ENCODE measurements around the gene HECTD4.
"Not testable (repeated sequence)": the region's sequence is repeated elsewhere in the genome, so short reads cannot be mapped to it uniquely, and the experiment has no call there.

Gene HECTD4

DNA sequence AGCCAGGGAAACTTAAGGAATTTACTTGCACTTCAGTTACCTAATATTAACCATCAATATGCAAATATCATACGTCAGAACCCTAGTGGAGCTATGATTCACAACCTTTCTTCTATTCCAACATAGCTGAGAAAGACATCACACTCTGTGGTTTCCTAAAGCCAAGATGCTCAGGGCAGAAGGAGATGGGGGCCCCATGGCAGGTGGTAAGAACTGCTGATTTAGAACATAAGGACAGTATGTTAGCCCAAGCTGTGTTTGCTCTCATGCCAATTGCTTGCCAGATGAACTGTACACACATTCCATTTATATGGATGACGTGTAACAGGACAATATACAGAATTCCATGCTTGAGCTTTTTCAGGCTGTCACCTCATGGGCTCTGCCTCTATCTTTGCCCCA, 34.6 kb downstream of the HECTD4 start:
- POLR2A ChIA-PET, result interaction anchor here (1.0 kb wide), 1 partner anchor 53 kb away, joined by 7 read pairs; no protein-coding TSS in a partner anchor
- TF ChIP-seq, protein P1, sequence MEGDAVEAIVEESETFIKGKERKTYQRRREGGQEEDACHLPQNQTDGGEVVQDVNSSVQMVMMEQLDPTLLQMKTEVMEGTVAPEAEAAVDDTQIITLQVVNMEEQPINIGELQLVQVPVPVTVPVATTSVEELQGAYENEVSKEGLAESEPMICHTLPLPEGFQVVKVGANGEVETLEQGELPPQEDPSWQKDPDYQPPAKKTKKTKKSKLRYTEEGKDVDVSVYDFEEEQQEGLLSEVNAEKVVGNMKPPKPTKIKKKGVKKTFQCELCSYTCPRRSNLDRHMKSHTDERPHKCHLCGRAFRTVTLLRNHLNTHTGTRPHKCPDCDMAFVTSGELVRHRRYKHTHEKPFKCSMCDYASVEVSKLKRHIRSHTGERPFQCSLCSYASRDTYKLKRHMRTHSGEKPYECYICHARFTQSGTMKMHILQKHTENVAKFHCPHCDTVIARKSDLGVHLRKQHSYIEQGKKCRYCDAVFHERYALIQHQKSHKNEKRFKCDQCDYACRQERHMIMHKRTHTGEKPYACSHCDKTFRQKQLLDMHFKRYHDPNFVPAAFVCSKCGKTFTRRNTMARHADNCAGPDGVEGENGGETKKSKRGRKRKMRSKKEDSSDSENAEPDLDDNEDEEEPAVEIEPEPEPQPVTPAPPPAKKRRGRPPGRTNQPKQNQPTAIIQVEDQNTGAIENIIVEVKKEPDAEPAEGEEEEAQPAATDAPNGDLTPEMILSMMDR (IDR thresholded peaks at IDR 0.05; ENCODE audit: control extremely low read depth, extremely low read depth, low read depth, missing control alignments), result no peak
- CTCF ChIA-PET, result interaction anchor here (1.0 to 2.1 kb wide), 5 partner anchors 9 to 149 kb away, joined by 3 to 9 read pairs (median 3); no protein-coding TSS in a partner anchor
- DNase-seq (ENCODE audit: extremely low spot score), result peak; percentile 28

DNA sequence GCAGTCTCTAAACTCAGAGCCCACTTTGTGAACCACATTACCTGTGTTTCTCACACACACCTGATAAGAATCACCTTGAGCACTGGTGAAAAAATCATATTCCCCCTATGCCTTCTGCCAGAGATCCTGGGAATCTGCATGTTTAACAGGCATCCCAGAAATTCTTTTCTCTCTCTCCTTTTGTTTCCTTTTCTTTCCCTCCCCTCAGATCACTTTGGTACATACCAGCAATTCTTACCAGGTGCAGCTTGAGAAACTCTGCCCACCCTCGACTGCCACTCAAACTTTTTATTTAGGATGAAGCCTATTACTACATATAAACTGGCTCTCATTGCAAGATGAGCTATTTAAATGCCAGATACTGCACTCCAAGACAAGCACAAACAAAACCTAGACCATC, 36.0 kb downstream of the HECTD4 start:
- ChIA-PET CTCF (interaction anchor here (0.6 to 2.1 kb wide), 9 partner anchors 10 to 45 kb away, joined by 3 to 9 read pairs (median 4); no protein-coding TSS in a partner anchor), POLR2A (no interaction called here)

DNA sequence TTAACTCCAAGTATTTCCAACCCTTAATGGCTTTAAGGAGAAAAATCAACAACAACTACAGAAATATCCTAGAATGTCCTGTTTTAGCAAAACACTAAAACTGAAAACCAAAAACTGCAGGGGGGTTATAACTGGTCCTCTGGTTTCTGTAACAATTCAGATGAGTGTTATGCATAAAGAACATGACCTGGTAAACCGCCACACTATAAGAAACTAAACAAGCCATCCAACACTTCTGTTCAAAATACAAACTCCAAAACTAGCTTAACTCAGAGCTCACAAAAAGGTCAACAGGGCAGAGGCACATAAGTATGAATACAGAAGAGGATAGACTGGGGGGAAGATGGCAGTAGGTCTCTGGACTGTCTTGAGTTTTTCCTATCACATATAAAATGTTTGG, 38.0 kb downstream of the HECTD4 start:
- no peak for DNase-seq (ENCODE audit: extremely low spot score)
- ChIA-PET POLR2A (interaction anchor here (0.6 kb wide), 1 partner anchor 841 kb away, joined by 3 read pairs; the partner anchor contains the start of gene DDX54), CTCF (interaction anchor here (0.8 to 1.6 kb wide), 4 partner anchors 27 to 36 kb away, joined by 3 read pairs; no protein-coding TSS in a partner anchor)
- TF ChIP-seq, protein P1 (IDR thresholded peaks at IDR 0.05; ENCODE audit: control extremely low read depth, extremely low read depth, low read depth, missing control alignments), result no peak

More for the DNA sequence above, 36.0 kb downstream of the HECTD4 start:
- TF ChIP-seq, protein P1 (IDR thresholded peaks at IDR 0.05; ENCODE audit: control extremely low read depth, extremely low read depth, low read depth, missing control alignments), result no peak
- DNase-seq (ENCODE audit: extremely low spot score), result no peak

DNA sequence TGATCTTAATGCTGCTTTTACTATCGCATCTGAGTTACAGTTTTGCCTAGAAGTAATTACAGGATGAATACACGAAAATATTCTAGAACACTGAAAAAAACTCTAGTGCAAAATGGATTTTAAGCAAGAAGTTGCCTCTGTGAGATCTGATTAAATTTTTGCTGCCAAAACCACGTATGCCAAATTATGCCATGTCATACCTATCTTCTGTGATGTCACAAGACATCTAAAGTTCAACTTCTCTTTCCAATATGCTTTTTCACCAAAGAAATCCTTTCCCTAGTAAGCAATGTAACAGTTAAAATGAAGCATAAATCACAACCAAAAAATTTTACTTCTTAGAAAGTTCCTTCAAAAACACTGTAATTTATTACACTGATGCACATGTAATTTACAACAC, 39.6 kb downstream of the HECTD4 start:
- POLR2A ChIA-PET, result no interaction called here
- DNase-seq (ENCODE audit: extremely low spot score), result no peak
- TF ChIP-seq, protein P1 (IDR thresholded peaks at IDR 0.05; ENCODE audit: control extremely low read depth, extremely low read depth, low read depth, missing control alignments), result no peak
- CTCF ChIA-PET, result no interaction called here

DNA sequence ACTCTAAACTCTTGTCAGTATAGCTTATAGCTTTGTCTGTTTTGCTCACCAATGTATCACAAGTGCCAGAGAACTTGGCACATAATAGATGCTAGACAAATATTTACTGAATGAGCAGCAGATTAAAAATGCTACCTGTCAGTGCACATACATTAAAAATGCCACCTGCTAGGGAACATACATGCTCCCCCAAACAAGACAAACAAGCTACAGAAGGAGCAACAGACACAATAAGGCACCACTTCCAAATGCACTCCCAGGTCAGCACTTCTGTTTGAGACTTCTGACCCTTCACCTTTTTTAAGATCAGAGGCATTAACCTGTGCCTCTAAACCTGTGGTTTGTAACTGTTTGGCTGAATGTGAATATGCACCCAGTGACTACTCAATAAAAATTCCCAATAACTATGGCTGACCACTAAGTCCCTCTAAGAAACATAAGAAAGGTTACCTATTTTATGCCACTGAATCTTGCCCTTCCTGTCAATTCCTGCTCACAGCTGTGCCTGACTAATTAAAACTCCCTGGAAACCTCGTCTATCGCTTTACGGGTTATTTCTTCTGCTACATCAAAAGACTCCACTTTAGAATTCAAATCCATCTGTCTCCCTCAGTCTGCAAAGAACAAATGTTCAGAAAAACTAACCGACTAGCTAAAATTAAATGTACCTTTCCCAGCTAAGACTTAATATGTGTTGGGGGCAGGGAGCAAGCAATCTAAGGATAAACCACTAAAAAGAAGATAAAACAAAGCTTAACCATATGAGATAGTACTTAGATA, 41.0 kb downstream of the HECTD4 start:
- ChIA-PET POLR2A (no interaction called here), CTCF (interaction anchor here (2.3 kb wide), 1 partner anchor 11 kb away, joined by 5 read pairs; no protein-coding TSS in a partner anchor)
- TF ChIP-seq, protein P1 (IDR thresholded peaks at IDR 0.05; ENCODE audit: control extremely low read depth, extremely low read depth, low read depth, missing control alignments), result no peak
- DNase-seq (ENCODE audit: extremely low spot score), result no peak

DNA sequence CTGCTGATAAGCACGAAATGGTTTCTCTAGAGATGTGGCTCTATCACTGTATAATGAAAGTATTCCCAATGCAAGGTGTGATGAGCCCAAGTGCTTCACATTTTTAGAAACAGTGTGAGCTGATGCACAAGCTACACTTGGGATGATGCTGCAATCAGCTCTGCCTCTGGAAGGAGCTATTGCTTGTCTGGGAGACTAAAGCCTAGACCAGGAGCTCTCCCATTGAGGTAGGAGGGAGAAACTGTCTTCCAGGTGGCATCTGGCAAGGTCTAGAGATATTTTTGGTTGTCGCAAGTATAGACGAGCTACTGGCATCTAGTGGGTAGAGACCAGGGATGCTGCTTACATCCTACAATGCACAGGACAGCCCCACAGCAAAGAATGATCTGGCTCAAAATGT, 42.0 kb downstream of the HECTD4 start:
- no peak for DNase-seq (ENCODE audit: extremely low spot score)
- TF ChIP-seq, protein P1 (IDR thresholded peaks at IDR 0.05; ENCODE audit: control extremely low read depth, extremely low read depth, low read depth, missing control alignments), result no peak
- CTCF ChIA-PET, result interaction anchor here (2.3 kb wide), 1 partner anchor 12 kb away, joined by 5 read pairs; no protein-coding TSS in a partner anchor
- POLR2A ChIA-PET, result no interaction called here

DNA sequence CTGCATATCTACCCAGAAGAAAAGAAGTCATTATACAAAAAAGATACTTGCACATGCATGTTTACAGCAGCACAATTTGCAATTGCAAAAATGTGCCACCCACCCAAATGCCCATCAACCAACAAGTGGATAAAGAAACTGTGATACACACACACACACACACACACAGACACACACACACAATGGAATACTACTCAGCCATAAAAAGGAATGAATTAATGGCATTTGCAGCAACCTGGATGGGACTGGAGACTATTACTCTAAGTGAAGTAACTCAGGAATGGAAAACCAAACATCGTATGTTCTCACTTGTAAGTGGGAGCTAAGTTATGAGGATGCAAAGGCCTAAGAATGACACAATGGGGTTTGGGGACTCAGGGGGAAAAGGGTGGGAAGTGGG, 47.2 kb downstream of the HECTD4 start:
- CTCF ChIA-PET; DNase-seq (ENCODE audit: extremely low spot score); POLR2A ChIA-PET: not testable (repeated sequence)
